Breast epithelium (tissue), 3 donors: ENCODE results near the gene AHDC1.

Experiments
- CTCF ChIP-seq, 3 donors: fragments of 450-650 bp; IDR thresholded peaks; one replicate each; pipeline ENCODE4 v1.5.1; 2016 to 2017; ENCODE audit warnings: antibody characterized with exemption in 3 of 3, mild to moderate bottlenecking in 3 of 3, moderate library complexity in 3 of 3
- POLR2AphosphoS5 ChIP-seq, 3 donors: sonication (generic); formaldehyde crosslinking; IDR thresholded peaks; one replicate each; pipeline ENCODE4 v1.6.1; 2017; ENCODE audit warnings: antibody characterized with exemption in 3 of 3

DNA sequence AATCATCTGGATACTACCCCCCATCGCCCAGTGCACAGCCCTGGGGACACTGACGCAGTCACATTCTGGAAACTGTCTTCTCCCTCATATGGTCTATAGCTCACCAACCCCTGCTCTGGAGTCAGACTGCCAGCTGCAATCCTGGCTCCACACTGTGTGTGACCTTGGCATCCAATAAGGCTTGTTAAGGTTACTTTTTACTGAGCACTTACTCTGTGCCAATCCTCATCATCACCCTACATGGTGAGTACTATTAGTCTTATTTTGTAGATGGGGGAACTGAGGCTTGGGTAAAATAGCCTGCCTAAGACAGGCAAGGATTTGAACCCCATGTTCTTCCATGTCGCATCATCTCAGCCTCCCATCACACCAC, 34.9 kb downstream of the AHDC1 start:
- TF ChIP-seq CTCF (IDR thresholded peaks at IDR 0.05) (no peak), POLR2AphosphoS5 (IDR thresholded peaks at IDR 0.05) (no peak)
